Measurements from ENCODE around the gene MMRN2.

GRCh38 chr10:86972613-86973380, 15.4 kb upstream of the MMRN2 start:
- TF ChIP-seq CEBPB (IDR thresholded peaks at IDR 0.05; ENCODE audit: low read depth, low read length): no peak
- TF ChIP-seq USF2 (IDR thresholded peaks at IDR 0.05; ENCODE audit: low read length): no peak
- TF ChIP-seq SUZ12 (IDR thresholded peaks at IDR 0.05; ENCODE audit: low read length): no peak
- TF ChIP-seq RAD21 (IDR thresholded peaks at IDR 0.05 in 1 of 2, conservative IDR thresholded peaks at IDR 0.05 in 1 of 2; ENCODE audit: low read depth in 2 of 2, low read length in 2 of 2): no peak
- TF ChIP-seq SIN3A (conservative IDR thresholded peaks at IDR 0.05 in 1 of 2, IDR thresholded peaks at IDR 0.05 in 1 of 2; ENCODE audit: low read depth in 1 of 2, low read length in 2 of 2): no peak
- TF ChIP-seq POLR2A (IDR thresholded peaks at IDR 0.05; ENCODE audit: control extremely low read depth in 1 of 2, low read depth in 2 of 2, low read length in 2 of 2): no peak
- TF ChIP-seq SP1 (IDR thresholded peaks at IDR 0.05; ENCODE audit: low read depth, low read length): no peak
- TF ChIP-seq, protein P1, sequence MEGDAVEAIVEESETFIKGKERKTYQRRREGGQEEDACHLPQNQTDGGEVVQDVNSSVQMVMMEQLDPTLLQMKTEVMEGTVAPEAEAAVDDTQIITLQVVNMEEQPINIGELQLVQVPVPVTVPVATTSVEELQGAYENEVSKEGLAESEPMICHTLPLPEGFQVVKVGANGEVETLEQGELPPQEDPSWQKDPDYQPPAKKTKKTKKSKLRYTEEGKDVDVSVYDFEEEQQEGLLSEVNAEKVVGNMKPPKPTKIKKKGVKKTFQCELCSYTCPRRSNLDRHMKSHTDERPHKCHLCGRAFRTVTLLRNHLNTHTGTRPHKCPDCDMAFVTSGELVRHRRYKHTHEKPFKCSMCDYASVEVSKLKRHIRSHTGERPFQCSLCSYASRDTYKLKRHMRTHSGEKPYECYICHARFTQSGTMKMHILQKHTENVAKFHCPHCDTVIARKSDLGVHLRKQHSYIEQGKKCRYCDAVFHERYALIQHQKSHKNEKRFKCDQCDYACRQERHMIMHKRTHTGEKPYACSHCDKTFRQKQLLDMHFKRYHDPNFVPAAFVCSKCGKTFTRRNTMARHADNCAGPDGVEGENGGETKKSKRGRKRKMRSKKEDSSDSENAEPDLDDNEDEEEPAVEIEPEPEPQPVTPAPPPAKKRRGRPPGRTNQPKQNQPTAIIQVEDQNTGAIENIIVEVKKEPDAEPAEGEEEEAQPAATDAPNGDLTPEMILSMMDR (IDR thresholded peaks at IDR 0.05; ENCODE audit: control extremely low read depth in 1 of 3, insufficient read depth in 1 of 3, low read depth in 1 of 3, low read length in 3 of 3): no peak
- no peak for TF ChIP-seq EP300 (IDR thresholded peaks at IDR 0.05; ENCODE audit: borderline replicate concordance in 1 of 2, low read depth in 2 of 2, low read length in 2 of 2)
- no peak for TF ChIP-seq RNF2 (IDR thresholded peaks at IDR 0.05; ENCODE audit: borderline replicate concordance, low read depth, low read length, missing control alignments, poor library complexity, severe bottlenecking)
- TF ChIP-seq TAF1 (IDR thresholded peaks at IDR 0.05; ENCODE audit: low read depth, low read length): no peak
